Measurements from ENCODE around the gene ERGIC1. TPM values are rescaled to one million over a fixed set of nuclear protein-coding genes. Genes with fewer than 3 reads are reported as not detected.
"Not testable (repeated sequence)": the region's sequence is repeated elsewhere in the genome, so short reads cannot be mapped to it uniquely, and the experiment has no call there.

ERGIC1 gene
- total RNA-seq, 1 donor from 2014 or later: 81.3 TPM

DNA sequence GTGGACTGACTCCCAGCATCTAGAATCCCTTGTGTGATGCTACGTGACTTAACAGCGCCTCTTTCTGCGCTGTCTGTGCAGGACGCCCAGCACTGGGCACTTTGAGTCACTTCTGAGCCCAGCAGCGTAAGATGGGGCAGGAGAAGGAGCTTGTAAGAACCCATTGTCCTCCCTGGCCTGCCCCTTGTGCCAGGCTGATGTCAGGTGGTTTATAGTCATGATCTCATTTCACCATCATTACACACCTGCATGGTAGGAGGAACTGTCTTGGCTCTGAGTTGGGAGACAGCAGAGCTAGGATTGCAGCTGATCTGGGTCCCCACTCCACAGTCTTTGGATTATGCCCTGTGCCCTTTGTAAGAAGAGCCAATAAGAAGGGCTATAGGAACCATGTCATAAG lies 12.2 kb downstream of the ERGIC1 start:
- no peak for DNase-seq (ENCODE audit: low read depth in 2 of 2)

DNA sequence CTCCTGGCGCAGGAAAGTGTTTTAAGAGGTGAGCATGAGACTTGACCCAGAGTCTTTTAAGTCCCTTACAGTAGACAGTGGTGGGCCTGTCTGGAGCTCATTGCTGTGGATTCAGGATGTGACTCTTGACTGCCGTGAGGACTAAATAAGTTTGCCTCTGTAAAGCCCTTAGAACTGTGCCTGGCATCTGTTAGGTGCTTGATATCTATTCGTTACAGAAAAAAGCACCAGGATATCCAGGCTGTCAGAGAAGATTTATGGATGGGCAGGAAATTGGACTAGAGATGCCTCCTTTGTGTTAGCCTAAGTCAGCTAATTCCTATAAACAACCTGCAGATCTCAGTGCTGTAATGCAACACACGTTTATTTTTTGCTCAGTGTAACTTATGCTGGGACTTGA lies 12.6 kb downstream of the ERGIC1 start:
- peak; percentile 68 to 77 for DNase-seq (ENCODE audit: low read depth in 2 of 2)

- not testable (repeated sequence) for DNase-seq (ENCODE audit: low read depth in 2 of 2)
Measured at GRCh38 chr5:172847584-172847983, 13.5 kb downstream of the ERGIC1 start.

DNA sequence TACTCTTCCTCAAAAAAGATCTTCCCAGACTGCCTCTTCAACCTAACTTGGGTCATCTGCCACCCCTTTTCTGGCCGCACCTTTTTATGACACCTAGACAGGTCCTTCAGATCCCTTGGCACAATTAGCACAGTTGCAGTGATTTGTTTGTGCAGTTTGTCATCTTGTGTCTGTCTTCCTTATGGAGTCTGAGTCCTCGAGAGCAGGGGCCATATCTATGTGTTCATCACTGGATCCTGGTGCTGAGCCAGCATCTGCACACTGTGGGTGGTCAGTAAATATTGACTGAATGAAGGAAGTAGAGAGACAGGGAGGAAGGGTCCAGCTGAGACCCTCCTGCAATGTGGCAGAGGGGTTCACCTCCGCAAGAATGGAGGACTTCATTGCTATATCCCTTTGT lies 14.4 kb downstream of the ERGIC1 start:
- no peak for DNase-seq (ENCODE audit: low read depth in 2 of 2)

GRCh38 chr5:172849606-172850453 lies 15.8 kb downstream of the ERGIC1 start:
- no peak for DNase-seq (ENCODE audit: low read depth in 2 of 2)

DNA sequence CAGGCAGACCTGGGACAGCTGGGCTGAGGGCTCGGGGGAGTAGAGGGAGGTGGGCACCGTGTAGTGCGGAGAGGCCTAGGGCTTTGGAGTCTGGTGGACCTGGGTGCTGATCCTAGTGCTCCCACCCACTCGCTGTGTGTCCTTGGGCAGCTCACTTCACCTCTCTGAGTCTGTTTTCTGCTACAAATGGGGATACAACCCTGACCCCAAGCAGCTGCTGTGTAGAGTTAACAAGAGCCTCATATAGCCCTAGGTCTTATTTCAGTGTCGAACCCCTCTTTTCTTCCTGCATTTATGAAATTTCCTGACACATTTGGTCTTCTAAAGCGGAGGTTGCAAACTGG lies 16.4 kb downstream of the ERGIC1 start:
- no peak for DNase-seq (ENCODE audit: low read depth in 2 of 2)

DNA sequence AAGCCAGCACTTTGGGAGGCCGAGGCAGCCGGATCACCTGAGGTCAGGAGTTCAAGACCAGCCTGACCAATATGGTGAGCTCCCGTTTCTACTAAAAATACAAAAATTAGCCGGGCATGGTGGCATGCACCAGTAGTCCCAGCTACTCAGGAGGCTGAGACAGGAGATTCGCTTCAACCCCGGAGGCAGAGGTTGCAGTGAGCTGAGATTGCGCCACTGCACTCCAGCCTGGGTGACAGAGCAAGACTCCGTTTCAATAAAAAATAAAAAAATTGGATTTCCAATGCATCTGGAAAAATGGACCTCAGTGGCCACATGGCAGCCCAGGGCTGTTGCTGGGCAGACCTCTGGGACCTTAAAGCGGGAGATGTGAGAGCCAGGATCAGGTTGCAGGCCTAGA lies 17.2 kb downstream of the ERGIC1 start:
- not testable (repeated sequence) for DNase-seq (ENCODE audit: low read depth in 2 of 2)

DNA sequence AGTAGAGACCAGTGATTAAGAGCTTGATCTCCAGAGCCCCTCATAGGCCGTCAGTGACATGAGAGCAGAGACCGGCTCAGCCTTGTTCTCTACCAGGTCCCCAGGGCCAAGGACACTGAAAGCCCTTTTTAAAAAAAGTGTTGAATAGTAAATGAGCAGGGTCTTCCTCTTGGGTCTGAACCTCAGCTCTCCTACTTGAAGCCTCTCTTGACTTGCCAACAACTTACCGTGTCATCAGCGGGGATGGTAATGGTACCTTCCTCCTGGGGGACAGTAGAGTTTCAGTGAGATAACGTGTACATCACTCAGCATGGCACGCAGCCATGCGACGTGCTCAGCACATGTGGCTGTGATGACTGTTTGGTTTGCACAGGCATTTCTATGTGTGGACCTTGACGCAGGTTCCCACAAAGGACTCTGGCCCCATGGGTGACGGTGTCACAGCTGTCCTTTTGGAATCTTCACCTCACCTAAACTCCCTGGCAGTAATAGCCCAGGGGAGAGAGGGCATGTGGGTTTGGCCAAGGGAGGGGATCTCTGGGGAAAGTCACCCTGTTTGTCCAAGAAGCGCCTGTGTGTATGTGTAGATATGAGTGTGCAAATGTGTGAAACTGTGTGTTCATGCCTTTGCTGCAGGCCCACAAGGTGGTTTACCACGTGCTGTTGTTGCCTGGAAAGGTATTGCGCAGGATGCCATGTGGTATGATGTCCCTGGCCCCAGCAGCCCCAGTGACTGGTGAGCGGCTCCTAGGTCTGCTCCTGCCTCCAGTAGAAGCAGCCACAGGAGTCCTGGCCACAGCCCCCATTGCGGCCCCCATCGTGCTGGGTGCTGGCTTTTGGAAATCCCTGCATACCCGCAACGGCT lies 18.7 kb downstream of the ERGIC1 start:
- DNase-seq (ENCODE audit: low read depth in 2 of 2): no peak

DNA sequence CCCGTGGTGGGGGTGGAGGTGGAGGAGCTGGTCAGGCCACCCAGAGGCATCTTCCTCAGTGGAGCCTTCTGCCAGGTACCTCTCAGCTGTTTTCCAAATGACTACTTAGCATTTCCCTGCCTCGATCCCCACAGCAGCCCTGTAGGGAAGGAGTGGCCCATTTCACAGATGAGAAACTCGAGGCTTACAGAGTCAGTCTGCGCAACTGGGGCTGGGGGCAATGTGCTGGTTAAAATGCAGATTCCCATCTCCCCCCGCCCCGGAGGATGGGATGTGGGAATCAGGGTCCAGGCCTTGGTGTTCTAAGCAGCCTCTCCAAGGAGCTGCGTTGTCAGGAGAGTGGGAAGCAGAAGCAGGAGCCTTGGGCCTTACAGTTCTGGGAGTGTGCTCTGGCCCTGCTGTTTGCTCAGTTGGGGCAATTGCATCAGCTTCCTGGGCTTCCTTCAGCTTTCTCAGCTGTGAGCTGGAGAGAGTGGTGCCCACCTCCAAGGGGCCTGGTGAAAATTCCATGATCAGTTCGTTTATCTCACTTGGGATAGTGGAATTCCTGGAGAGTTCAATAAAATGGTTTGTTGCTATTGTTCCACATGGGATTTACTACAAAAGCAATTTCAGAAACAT lies 19.4 kb downstream of the ERGIC1 start:
- DNase-seq (ENCODE audit: low read depth in 2 of 2): peak in 1 of 2 donors; percentile 33

DNA sequence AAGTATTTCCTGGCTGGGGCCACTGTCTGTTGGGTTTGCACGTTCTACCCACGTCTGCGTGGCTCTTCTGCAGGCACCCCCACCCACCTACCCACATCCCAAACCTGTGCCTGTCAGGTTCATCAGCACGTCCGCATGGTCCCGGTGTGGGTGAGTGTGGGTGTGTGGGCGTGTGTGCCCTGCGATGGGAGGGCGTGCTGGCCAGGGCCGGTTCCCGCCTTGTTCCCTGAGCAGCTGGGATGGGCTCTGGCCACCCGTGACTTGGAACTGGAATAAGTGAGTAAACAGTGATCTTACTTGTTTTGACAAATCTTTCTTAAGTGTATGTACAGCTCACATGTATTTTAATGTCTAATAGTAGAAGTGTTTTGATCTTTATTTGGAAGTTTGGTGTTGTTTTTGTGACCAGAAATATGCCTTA lies 20.4 kb downstream of the ERGIC1 start:
- DNase-seq (ENCODE audit: low read depth in 2 of 2): peak in 1 of 2 donors; percentile 63

- DNase-seq (ENCODE audit: low read depth in 2 of 2): no peak
Measured at GRCh38 chr5:172854971-172855370, 20.9 kb downstream of the ERGIC1 start.

GRCh38 chr5:172855597-172856292 lies 21.7 kb downstream of the ERGIC1 start:
- DNase-seq (ENCODE audit: low read depth in 2 of 2): peak; percentile 83 to 92

- no peak for DNase-seq (ENCODE audit: low read depth in 2 of 2)
Measured at GRCh38 chr5:172856336-172856735, 22.3 kb downstream of the ERGIC1 start.

- DNase-seq (ENCODE audit: low read depth in 2 of 2): no peak
Measured at GRCh38 chr5:172857982-172858381, 23.9 kb downstream of the ERGIC1 start.

GRCh38 chr5:172858511-172858989 lies 24.5 kb downstream of the ERGIC1 start:
- peak; percentile 35 to 37 for DNase-seq (ENCODE audit: low read depth in 2 of 2)

DNA sequence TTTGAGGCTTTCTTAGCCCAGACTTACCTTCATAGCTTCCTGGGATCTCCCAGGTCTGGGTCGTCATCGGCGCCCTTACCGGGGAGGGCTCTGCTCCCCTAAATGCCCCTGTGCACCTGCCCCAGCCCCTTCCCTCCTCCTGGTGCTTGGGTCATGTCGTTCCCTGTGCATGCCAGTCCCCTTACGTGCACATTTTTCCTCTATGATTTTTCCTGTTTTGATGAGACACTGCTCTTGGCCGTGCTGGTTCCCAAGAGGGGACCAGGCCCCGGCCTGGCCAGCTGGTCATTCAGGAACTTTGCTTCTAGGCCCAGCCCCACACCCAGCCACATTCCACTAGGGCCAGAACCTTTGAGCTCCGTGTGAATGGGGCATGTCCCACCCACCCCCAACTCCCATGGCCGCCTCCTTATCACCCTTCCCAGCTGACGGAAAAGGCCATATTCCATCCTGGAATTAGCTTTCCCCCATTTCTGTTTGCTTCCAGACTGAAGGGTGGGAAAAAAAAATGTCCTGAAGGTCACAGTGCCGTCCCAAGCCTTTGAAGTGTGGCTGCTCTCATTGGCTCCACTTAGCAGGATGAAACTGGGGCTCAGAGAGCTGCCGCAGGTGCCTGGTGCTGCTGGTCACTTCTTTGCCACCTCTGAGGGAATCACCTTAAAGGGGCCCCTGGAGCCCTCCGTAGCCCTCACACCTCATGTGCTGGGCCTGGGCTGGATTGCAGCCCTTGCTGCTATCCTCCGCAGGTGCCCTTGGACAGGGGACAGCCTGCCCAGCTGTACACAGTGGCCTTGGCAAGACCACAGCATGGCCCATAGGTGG lies 25.1 kb downstream of the ERGIC1 start:
- peak; percentile 97 for DNase-seq (ENCODE audit: low read depth in 2 of 2)

GRCh38 chr5:172859966-172860365 lies 25.9 kb downstream of the ERGIC1 start:
- no peak for DNase-seq (ENCODE audit: low read depth in 2 of 2)

DNA sequence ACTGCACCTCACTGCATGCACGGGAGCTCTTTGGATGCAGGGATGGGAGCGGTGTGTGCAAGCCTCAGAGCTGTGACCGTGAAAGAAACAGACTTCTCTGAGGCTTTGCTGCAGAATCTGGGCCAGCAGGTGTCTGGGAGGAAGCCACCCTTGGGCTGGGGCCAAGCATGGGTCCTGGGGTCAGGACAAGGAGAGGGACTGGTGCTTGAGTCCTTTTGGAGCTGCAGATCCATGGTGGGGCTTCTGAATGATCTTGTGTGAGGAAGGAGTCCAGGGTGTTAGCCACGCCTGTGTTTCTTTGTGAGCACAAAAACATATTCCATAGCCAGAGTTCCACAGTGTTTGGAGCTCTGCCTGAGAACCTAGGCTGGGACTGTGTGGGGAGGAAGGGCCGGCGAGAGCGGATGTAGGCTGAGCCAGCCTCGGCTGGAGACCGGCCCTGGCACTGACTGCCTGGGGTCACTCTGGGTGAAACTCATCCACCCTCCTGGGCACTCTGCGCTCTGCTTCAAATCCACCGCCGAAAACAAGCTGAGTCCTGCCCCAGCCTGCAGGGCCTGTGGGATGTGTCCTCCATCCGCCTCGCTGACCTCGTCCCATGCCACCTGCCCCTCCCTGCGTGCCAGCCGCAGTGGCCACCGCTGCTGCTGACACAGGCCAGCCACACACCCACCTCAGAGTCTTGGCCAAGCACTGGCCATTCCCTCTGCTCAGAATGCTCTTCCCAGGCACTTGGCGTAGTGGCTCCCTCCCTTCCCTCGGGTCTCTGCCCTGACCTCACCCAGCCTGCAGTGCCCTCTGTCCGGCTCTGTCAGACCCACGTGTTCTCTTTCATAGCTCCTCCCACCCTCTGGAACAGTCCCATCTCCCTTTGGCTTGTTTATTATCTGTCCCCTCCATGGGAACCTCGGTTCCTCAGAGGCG lies 26.7 kb downstream of the ERGIC1 start:
- DNase-seq (ENCODE audit: low read depth in 2 of 2): peak; percentile 84 to 93

DNA sequence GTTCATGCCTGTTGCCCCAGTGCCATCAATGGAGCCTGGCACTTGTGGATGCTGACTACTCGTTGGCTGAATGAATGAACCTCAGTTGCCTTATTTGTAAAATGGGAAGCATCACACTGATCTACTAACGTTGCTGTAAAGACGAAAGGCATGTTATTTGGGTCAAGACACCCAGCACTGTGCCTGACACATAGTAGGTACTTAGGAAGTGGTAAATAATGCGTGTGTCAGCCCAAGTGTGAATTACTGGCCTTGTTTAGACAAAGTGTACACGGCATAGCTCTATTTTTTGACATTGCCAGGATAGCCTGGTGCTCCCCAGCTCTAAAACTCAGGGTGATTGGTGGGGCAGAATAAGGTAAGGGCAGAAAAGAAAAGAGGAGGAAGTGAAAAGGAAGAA lies 27.4 kb downstream of the ERGIC1 start:
- DNase-seq (ENCODE audit: low read depth in 2 of 2): no peak

All from lung microvascular endothelial cell (primary cell).